SK-N-SH (cell line): ENCODE data around the gene FDPS. TPM values are rescaled to one million over a fixed set of nuclear protein-coding genes. Genes with fewer than 3 reads are reported as not detected.

ENCODE experiments used
- CTCF ChIA-PET: fragments of 300-600, 350-600 bp; formaldehyde crosslinking; extraction: SDS; loops from one replicate; lab custom pipeline; 2021; lab: Yijun Ruan, JAX
- POLR2A ChIA-PET: fragments of 350-600 bp; sonication (Branson Sonifier 250); formaldehyde crosslinking; extraction: SDS; loops from one replicate; lab custom pipeline; 2020; ENCODE audit warnings: antibody characterized with exemption, inconsistent platforms; lab: Yijun Ruan, JAX
- DNase-seq: peaks from one replicate; pipeline ENCODE4 v3.0.0; 2012
- H2AFZ ChIP-seq: fragments of 200-600 bp; sonication (generic); 2 replicates; pipeline ENCODE4 v1.8.1; 2016; ENCODE audit warnings: antibody characterized with exemption, mild to moderate bottlenecking, low read depth
- H3F3A ChIP-seq: fragments of 200-600 bp; sonication (generic); replicated peaks from 2 replicates; pipeline ENCODE3; 2016; ENCODE audit warnings: antibody characterized with exemption, mild to moderate bottlenecking; ENCODE audit not compliant: insufficient read depth
- H3K27ac ChIP-seq, 2 experiments: fragments of 200-500 bp in 1 of 2; fragments of 200-600 bp in 1 of 2; sonication (Bioruptor generic) in 1 of 2; sonication (generic), shearing (Covaris generic) in 1 of 2; 2 replicates each; pipeline versions ENCODE4 v1.5.1 to v1.6.1; 2014 to 2016; ENCODE audit warnings: low read depth in 2 of 2, inconsistent platforms in 1 of 2, low read length in 1 of 2, mild to moderate bottlenecking in 1 of 2, mixed read lengths in 1 of 2
- H3K27me3 ChIP-seq: fragments of 200-600 bp; sonication (generic), shearing (Covaris generic); 2 replicates; pipeline ENCODE4 v1.6.1; 2016; ENCODE audit warnings: mixed run types; ENCODE audit not compliant: insufficient read depth
- H3K36me3 ChIP-seq, 2 experiments: fragments of 200-500 bp in 1 of 2; fragments of 200-600 bp in 1 of 2; sonication (Bioruptor generic) in 1 of 2; sonication (generic) in 1 of 2; replicated peaks in 1 of 2; 2 replicates each; pipeline versions ENCODE3 to v1.5.1; 2014 to 2016; ENCODE audit warnings: low read length in 1 of 2, mild to moderate bottlenecking in 1 of 2; ENCODE audit not compliant: insufficient read depth in 2 of 2, control insufficient read depth in 1 of 2
- H3K4me1 ChIP-seq, 2 experiments: fragments of 200-500 bp in 1 of 2; fragments of 200-600 bp in 1 of 2; sonication (Bioruptor generic) in 1 of 2; sonication (generic), shearing (Covaris generic) in 1 of 2; 2 replicates each; pipeline versions ENCODE4 v1.5.1 to v1.6.1; 2014 to 2016; ENCODE audit warnings: low read depth in 1 of 2, low read length in 1 of 2, mixed run types in 1 of 2; ENCODE audit not compliant: insufficient read depth in 2 of 2, control insufficient read depth in 1 of 2
- H3K4me2 ChIP-seq: fragments of 200-600 bp; sonication (generic), shearing (Covaris generic); 2 replicates; pipeline ENCODE4 v1.6.1; 2017; ENCODE audit warnings: mixed run types
- H3K4me3 ChIP-seq, 2 experiments: fragments of 200-500 bp in 1 of 2; fragments of 200-600 bp in 1 of 2; sonication (Bioruptor generic) in 1 of 2; sonication (generic), shearing (Covaris generic) in 1 of 2; 2 replicates each; pipeline versions ENCODE4 v1.5.1 to v1.8.1; 2014 to 2016; ENCODE audit warnings: low read depth in 2 of 2, inconsistent platforms in 1 of 2, low read length in 1 of 2, mild to moderate bottlenecking in 1 of 2, mixed read lengths in 1 of 2, moderate library complexity in 1 of 2
- H3K79me2 ChIP-seq: fragments of 200-600 bp; sonication (generic); 2 replicates; pipeline ENCODE4 v1.8.1; 2017; ENCODE audit warnings: mild to moderate bottlenecking; ENCODE audit not compliant: insufficient read depth
- H3K9ac ChIP-seq: fragments of 200-600 bp; sonication (generic); 2 replicates; pipeline ENCODE4 v1.6.1; 2017; ENCODE audit warnings: mixed run types
- H3K9me2 ChIP-seq: fragments of 200-600 bp; sonication (generic); 2 replicates; pipeline ENCODE4 v1.6.1; 2017; ENCODE audit warnings: mixed run types
- H3K9me3 ChIP-seq: fragments of 200-600 bp; sonication (generic); 2 replicates; pipeline ENCODE4 v1.6.1; 2017; ENCODE audit warnings: mixed run types, mild to moderate bottlenecking, moderate library complexity
- H4K20me1 ChIP-seq: fragments of 200-600 bp; sonication (generic); 2 replicates; pipeline ENCODE4 v1.6.1; 2017; ENCODE audit warnings: mild to moderate bottlenecking, mixed run types; ENCODE audit not compliant: insufficient read depth
- CHD2 ChIP-seq: fragments of 150-350 bp; IDR thresholded peaks from 2 replicates; pipeline ENCODE4 v1.6.1; 2018; ENCODE audit warnings: low read length; ENCODE audit not compliant: partially characterized antibody
- ELF1 ChIP-seq: IDR thresholded peaks from 2 replicates; pipeline ENCODE4 v1.4.0; 2012
- EP300 ChIP-seq, 2 experiments: IDR thresholded peaks; 2 replicates each; pipeline versions ENCODE4 v1.4.0 to v1.6.1; 2012; ENCODE audit warnings: borderline replicate concordance in 1 of 2, low read depth in 1 of 2, low read length in 1 of 2
- FOXJ3 ChIP-seq: sonication (generic); formaldehyde crosslinking; IDR thresholded peaks from 2 replicates; pipeline ENCODE4 v1.5.1; 2020; ENCODE audit warnings: mild to moderate bottlenecking, missing genetic modification reagents
- GABPA ChIP-seq: IDR thresholded peaks from 2 replicates; pipeline ENCODE4 v1.4.0; 2012; ENCODE audit warnings: low read depth, mild to moderate bottlenecking
- GATA2 ChIP-seq: sonication (generic); formaldehyde crosslinking; IDR thresholded peaks from 2 replicates; pipeline ENCODE4 v1.5.0; 2020; ENCODE audit warnings: mild to moderate bottlenecking, missing genetic modification reagents
- JUND ChIP-seq: IDR thresholded peaks from 2 replicates; pipeline ENCODE4 v1.4.0; 2012
- MEF2A ChIP-seq: IDR thresholded peaks from 2 replicates; pipeline ENCODE4 v1.4.0; 2012; ENCODE audit warnings: low read depth, borderline replicate concordance
- NRF1 ChIP-seq: IDR thresholded peaks from 2 replicates; pipeline ENCODE4 v1.6.1; 2012; ENCODE audit warnings: low read depth, mild to moderate bottlenecking, low read length
- POLR2AphosphoS5 ChIP-seq: IDR thresholded peaks from 2 replicates; pipeline ENCODE4 v1.6.1; 2012; ENCODE audit warnings: low read depth, low read length
- TAF1 ChIP-seq: IDR thresholded peaks from 2 replicates; pipeline ENCODE4 v1.6.1; 2012; ENCODE audit warnings: low read depth, mild to moderate bottlenecking, low read length, moderate library complexity, borderline replicate concordance
- TEAD4 ChIP-seq: IDR thresholded peaks from 2 replicates; pipeline ENCODE4 v1.4.0; 2012; ENCODE audit warnings: mild to moderate bottlenecking, borderline replicate concordance; ENCODE audit not compliant: insufficient read depth
- whole genome bisulfite sequencing: methylation state at CpG from one replicate; pipeline ENCODE4 v1.1.6; 2017; ENCODE audit warnings: low lambda C conversion rate; 5-methylcytosine and 5-hydroxymethylcytosine counted together
- polyA plus RNA-seq, 3 experiments: library from polyadenylated mRNA; depleted of rRNA; stranded (reverse); fragments of >200 nt; gene quantifications; 2 replicates each; pipeline ENCODE4 v1.2.3, GENCODE V29; 2012
- TF ChIP-seq, protein P1 (sequence below): fragments of 150-350 bp; IDR thresholded peaks from 2 replicates; pipeline ENCODE4 v1.6.1; 2016; ENCODE audit warnings: mild to moderate bottlenecking, low read depth, low read length
- TF ChIP-seq, protein P2 (sequence below): IDR thresholded peaks from 2 replicates; pipeline ENCODE4 v1.4.0; 2012; ENCODE audit warnings: low read depth, borderline replicate concordance
- TF ChIP-seq, protein P3 (sequence below): IDR thresholded peaks from 2 replicates; pipeline ENCODE4; 2012
- TF ChIP-seq, protein P4 (sequence below): IDR thresholded peaks from 2 replicates; pipeline ENCODE4 v1.4.0; 2012; ENCODE audit warnings: low read depth
- TF ChIP-seq, protein P5 (sequence below): fragments of 200-600 bp; sonication (generic); IDR thresholded peaks from 2 replicates; pipeline ENCODE4 v1.6.1; 2017; ENCODE audit warnings: antibody characterized with exemption, mild to moderate bottlenecking, moderate library complexity

The FDPS gene
- polyA plus RNA-seq, 1 of the 3 experiments (the other 2 are of a cell fraction), result 126 TPM

DNA sequence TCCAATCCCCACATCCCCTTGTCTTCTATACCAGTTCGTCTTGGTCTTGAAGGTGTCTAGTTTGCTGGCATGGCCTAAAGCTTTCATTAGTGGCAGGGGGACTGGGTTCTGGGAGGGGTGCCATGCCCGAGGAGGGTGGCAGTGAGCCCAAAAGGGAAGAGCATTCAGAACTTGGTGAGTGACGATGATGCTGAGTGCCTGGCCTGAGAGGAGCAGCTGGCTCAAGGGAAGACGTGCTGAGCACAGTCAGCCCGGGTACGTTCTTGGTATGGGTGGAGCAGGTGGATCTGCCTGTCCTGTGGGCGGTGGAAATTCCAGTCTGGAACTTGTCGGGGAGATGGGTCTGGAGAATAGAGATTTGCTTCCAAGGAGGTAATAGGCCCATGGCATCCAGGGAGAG is 4.6 kb downstream of the FDPS start:
- Histone ChIP-seq H3K79me2 (peaks cover 30% of the 10 kb centered on the region), H4K20me1 (no peaks in the 10 kb centered on the region), H3K27me3 (no peaks in the 10 kb centered on the region), H3K36me3 (peaks cover 7 to 19% of the 10 kb centered on the region in 2 experiments), H3K4me3 (no peak overlapping the region), H3K4me1 (peaks cover 0 to 10% of the 10 kb centered on the region in 2 experiments; a peak in 1 of 4 replicates), H3F3A (peaks cover 16% of the 10 kb centered on the region), H2AFZ (no peak overlapping the region), H3K9ac (no peak overlapping the region), H3K4me2 (no peak overlapping the region), H3K9me3 (no peaks in the 10 kb centered on the region), H3K9me2 (no peaks in the 10 kb centered on the region), H3K27ac (no peak overlapping the region)
- 89% methylated on average over 8 of the region's 8 CpGs for WGBS
- TF ChIP-seq NRF1 (no peak), MEF2A (no peak)
- TF ChIP-seq, protein P1, sequence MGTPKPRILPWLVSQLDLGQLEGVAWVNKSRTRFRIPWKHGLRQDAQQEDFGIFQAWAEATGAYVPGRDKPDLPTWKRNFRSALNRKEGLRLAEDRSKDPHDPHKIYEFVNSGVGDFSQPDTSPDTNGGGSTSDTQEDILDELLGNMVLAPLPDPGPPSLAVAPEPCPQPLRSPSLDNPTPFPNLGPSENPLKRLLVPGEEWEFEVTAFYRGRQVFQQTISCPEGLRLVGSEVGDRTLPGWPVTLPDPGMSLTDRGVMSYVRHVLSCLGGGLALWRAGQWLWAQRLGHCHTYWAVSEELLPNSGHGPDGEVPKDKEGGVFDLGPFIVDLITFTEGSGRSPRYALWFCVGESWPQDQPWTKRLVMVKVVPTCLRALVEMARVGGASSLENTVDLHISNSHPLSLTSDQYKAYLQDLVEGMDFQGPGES, result no peak
- TF ChIP-seq, protein P2, sequence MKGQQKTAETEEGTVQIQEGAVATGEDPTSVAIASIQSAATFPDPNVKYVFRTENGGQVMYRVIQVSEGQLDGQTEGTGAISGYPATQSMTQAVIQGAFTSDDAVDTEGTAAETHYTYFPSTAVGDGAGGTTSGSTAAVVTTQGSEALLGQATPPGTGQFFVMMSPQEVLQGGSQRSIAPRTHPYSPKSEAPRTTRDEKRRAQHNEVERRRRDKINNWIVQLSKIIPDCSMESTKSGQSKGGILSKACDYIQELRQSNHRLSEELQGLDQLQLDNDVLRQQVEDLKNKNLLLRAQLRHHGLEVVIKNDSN, result no peak
- ChIA-PET POLR2A (no interaction called here), CTCF (interaction anchor here (0.9 to 3.4 kb wide), 4 partner anchors 9 to 191 kb away, joined by 3 to 19 read pairs (median 4); no protein-coding TSS in a partner anchor)
- DNase-seq, result no peak

DNA sequence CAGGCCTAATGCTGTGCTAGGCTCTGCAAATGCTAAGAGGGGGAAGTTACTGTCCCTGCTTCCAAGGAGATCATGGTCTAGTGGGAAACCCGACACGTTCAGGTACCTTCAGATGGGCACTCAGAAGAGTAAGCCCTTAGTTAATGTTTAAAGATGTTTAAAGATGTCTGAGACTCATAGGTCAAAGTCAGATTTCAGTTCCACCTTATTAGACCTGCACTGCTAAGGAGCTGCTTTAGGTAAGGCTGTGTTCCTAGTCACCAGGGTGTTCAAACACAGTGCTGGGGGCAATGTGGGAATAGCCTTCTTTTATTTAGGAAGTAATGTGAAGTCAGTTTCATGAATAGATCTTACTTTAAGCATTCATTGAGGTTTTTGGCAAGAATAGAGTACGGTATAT is 8.3 kb downstream of the FDPS start:
- ChIA-PET CTCF (interaction anchor here (0.9 to 1.8 kb wide), 4 partner anchors 66 to 255 kb away, joined by 3 to 6 read pairs (median 3); no protein-coding TSS in a partner anchor), POLR2A (interaction anchor here (1.1 kb wide), 1 partner anchor 55 kb away, joined by 4 read pairs; the partner anchor contains the start of gene SCAMP3)
- H3F3A ChIP-seq, result peaks cover 23% of the 10 kb centered on the region
- WGBS, result 88% methylated on average over 3 of the region's 3 CpGs
- no peaks in the 10 kb centered on the region for H3K9me2 ChIP-seq
- no peak overlapping the region for H3K27ac ChIP-seq
- peaks cover 12% of the 10 kb centered on the region; the same call in 1 of the 2 replicates for H3K79me2 ChIP-seq
- peaks cover 13 to 19% of the 10 kb centered on the region in 2 experiments for H3K36me3 ChIP-seq
- DNase-seq, result no peak
- peaks cover 7 to 19% of the 10 kb centered on the region in 2 experiments; a peak in 3 of 4 replicates for H3K4me1 ChIP-seq
- TF ChIP-seq, protein P3, sequence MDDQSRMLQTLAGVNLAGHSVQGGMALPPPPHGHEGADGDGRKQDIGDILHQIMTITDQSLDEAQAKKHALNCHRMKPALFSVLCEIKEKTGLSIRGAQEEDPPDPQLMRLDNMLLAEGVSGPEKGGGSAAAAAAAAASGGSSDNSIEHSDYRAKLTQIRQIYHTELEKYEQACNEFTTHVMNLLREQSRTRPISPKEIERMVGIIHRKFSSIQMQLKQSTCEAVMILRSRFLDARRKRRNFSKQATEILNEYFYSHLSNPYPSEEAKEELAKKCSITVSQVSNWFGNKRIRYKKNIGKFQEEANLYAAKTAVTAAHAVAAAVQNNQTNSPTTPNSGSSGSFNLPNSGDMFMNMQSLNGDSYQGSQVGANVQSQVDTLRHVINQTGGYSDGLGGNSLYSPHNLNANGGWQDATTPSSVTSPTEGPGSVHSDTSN, result no peak
- TF ChIP-seq ELF1 (no peak), JUND (no peak), TAF1 (no peak), GATA2 (CRISPR knock-in tag) (no peak), GABPA (no peak), EP300 (IDR thresholded peaks at IDR 0.05; ENCODE audit: borderline replicate concordance in 1 of 2, low read depth in 1 of 2, low read length in 1 of 2) (no peak), FOXJ3 (CRISPR knock-in tag) (no peak), TEAD4 (no peak), CHD2 (no peak), POLR2AphosphoS5 (no peak)
- TF ChIP-seq, protein P4, sequence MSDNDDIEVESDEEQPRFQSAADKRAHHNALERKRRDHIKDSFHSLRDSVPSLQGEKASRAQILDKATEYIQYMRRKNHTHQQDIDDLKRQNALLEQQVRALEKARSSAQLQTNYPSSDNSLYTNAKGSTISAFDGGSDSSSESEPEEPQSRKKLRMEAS, result no peak
- TF ChIP-seq, protein P5, sequence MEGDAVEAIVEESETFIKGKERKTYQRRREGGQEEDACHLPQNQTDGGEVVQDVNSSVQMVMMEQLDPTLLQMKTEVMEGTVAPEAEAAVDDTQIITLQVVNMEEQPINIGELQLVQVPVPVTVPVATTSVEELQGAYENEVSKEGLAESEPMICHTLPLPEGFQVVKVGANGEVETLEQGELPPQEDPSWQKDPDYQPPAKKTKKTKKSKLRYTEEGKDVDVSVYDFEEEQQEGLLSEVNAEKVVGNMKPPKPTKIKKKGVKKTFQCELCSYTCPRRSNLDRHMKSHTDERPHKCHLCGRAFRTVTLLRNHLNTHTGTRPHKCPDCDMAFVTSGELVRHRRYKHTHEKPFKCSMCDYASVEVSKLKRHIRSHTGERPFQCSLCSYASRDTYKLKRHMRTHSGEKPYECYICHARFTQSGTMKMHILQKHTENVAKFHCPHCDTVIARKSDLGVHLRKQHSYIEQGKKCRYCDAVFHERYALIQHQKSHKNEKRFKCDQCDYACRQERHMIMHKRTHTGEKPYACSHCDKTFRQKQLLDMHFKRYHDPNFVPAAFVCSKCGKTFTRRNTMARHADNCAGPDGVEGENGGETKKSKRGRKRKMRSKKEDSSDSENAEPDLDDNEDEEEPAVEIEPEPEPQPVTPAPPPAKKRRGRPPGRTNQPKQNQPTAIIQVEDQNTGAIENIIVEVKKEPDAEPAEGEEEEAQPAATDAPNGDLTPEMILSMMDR, result no peak
- H3K4me3 ChIP-seq, result no peak overlapping the region
- H3K27me3 ChIP-seq, result no peaks in the 10 kb centered on the region
- H3K9me3 ChIP-seq, result no peaks in the 10 kb centered on the region
- H3K9ac ChIP-seq, result no peak overlapping the region
- H4K20me1 ChIP-seq, result no peaks in the 10 kb centered on the region
- H2AFZ ChIP-seq, result no peak overlapping the region
- no peak overlapping the region for H3K4me2 ChIP-seq
